PC-9 (cell line): ENCODE results near the gene TRPC4AP.

Source experiments
- CTCF ChIP-seq: fragments of 200-600 bp; sonication (generic); conservative IDR thresholded peaks from 2 replicates; pipeline ENCODE4 v1.6.1; 2017; ENCODE audit warnings: mixed run types, antibody characterized with exemption, mild to moderate bottlenecking, moderate library complexity
- EZH2 ChIP-seq: fragments of 200-600 bp; sonication (generic); IDR thresholded peaks from 2 replicates; pipeline ENCODE4 v1.8.0; 2017; ENCODE audit warnings: antibody characterized with exemption, low read depth

- TF ChIP-seq CTCF (no peak), EZH2 (no peak)
Observed at GRCh38 chr20:34976286-34976685, 116.3 kb downstream of the TRPC4AP start.
